HAP-1 (cell line): ENCODE results near the gene ACRBP.

Experiments used
- DNase-seq, 2 experiments: peaks; one replicate each; pipeline ENCODE4 v3.0.0-alpha.2; 2016 to 2020; ENCODE audit warnings: low spot score in 2 of 2
- H3K27me3 ChIP-seq: fragments of 250-450 bp; sonication (Bioruptor Pico); 2 replicates; pipeline ENCODE4 v1.5.1; 2020; ENCODE audit warnings: low read depth, mild to moderate bottlenecking, moderate library complexity
- H3K36me3 ChIP-seq: fragments of 250-450 bp; sonication (Bioruptor Pico); replicated peaks from 2 replicates; pipeline ENCODE4 v1.5.1; 2020; ENCODE audit warnings: mild to moderate bottlenecking
- H3K4me1 ChIP-seq: fragments of 250-450 bp; sonication (Bioruptor Pico); 2 replicates; pipeline ENCODE4 v1.5.1; 2020; ENCODE audit warnings: mild to moderate bottlenecking
- H3K4me3 ChIP-seq: fragments of 250-450 bp; sonication (Bioruptor Pico); 2 replicates; pipeline ENCODE4 v1.5.1; 2020; ENCODE audit warnings: mild to moderate bottlenecking, moderate library complexity
- H3K9me3 ChIP-seq: fragments of 250-450 bp; sonication (Bioruptor Pico); 2 replicates; pipeline ENCODE4 v1.5.1; 2020; ENCODE audit warnings: mild to moderate bottlenecking, moderate library complexity
- in situ Hi-C: fragments of 300-500 bp; cut with MboI; formaldehyde crosslinking; loops from 3 replicates; pipeline ENCODE4 v1.14.3; 2020; ENCODE audit warnings: low sequenced_read_pairs, inconsistent platforms, mixed read lengths

ACRBP gene

DNA sequence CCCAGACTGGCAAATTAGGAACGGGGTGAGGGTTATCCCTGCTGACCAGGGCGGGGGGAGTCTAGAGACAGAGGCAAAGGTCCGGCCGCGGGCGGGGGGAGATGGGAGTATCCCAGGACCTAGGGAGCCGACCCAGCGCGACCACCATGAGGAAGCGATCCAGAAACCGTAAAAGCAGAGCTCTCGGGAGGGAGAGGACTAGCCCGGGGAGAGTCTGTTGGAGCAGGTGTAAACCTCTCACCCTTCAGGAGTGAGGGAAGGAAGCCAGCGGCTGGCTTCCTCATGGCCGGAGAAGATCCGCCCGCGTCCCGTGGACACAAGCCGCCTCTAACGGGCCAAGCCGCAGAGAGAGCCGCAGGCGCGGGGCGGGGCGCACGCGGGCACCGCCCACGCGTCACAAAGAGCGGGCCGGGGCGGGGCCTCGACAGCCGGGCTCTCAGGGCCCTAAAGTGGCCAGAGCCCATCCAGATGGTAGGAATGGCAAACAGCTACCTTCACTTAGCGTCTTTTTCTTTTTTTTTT, at the start of gene ACRBP:
Gene ACRBP, minus strand, starts transcription at position 350 of the 522 bp plus-strand sequence. Its CDS starts 66 bp downstream, at position 284.
- Histone ChIP-seq H3K4me1 (no peaks in the 10 kb centered on the region; the same call in 1 of the 2 replicates), H3K4me3 (no peak within 1 kb of the TSS), H3K36me3 (peaks cover 4% of the 10 kb centered on the region; the same call in 1 of the 2 replicates), H3K27me3 (no peaks in the 10 kb centered on the region), H3K9me3 (peaks cover 3% of the 10 kb centered on the region; the same call in 1 of the 2 replicates)
- in situ Hi-C loops: no loop called here
- DNase-seq: no peak

- H3K36me3 ChIP-seq: peaks cover 3% of the 10 kb centered on the region; the same call in 1 of the 2 replicates
- 0 out of 2 replicates have a peak, but pooled peaks cover 4% of the 10 kb centered on the region for H3K4me1 ChIP-seq
- H3K9me3 ChIP-seq: no peaks in the 10 kb centered on the region
- in situ Hi-C loops: no loop called here
- H3K27me3 ChIP-seq: no peaks in the 10 kb centered on the region
- H3K4me3 ChIP-seq: no peak overlapping the region
- no peak for DNase-seq
Measured at GRCh38 chr12:6695313-6696045, 48.2 kb upstream of the ACRBP start.

DNA sequence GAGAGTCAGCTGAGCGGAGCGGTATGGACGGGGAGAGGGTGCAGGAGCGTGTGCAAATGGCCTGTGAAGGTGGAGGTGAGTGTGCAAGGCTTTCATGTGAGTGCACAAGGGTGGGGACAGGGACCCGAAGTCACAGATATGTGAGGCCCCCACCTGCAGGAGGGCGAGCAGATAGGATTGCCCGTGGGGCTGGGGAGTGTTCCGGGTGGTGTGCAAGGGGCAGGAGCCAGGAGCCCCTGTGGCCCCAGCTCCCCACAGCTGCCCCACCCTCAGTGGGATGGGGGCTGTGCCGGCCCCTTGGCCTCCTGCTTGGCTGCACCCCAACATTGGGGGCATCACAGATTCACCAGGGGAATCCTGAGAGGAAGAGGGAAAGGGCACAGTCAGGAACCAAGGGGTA, 47.5 kb upstream of the ACRBP start:
- Histone ChIP-seq H3K4me1 (0 out of 2 replicates have a peak, but pooled peaks cover 4% of the 10 kb centered on the region), H3K27me3 (no peaks in the 10 kb centered on the region)

GRCh38 chr12:6693832-6694355, 46.7 kb upstream of the ACRBP start:
- DNase-seq: no peak
- H3K4me1 ChIP-seq: no peaks in the 10 kb centered on the region
- H3K36me3 ChIP-seq: peaks cover 3% of the 10 kb centered on the region; the same call in 1 of the 2 replicates
- H3K9me3 ChIP-seq: no peaks in the 10 kb centered on the region
- H3K4me3 ChIP-seq: no peak overlapping the region
- H3K27me3 ChIP-seq: no peaks in the 10 kb centered on the region
- in situ Hi-C loops: no loop called here

More for the DNA sequence above, 47.5 kb upstream of the ACRBP start:
- in situ Hi-C loops: no loop called here
- Histone ChIP-seq H3K4me3 (no peak overlapping the region), H3K9me3 (no peaks in the 10 kb centered on the region), H3K36me3 (peaks cover 3% of the 10 kb centered on the region; the same call in 1 of the 2 replicates)
- no peak for DNase-seq

DNA sequence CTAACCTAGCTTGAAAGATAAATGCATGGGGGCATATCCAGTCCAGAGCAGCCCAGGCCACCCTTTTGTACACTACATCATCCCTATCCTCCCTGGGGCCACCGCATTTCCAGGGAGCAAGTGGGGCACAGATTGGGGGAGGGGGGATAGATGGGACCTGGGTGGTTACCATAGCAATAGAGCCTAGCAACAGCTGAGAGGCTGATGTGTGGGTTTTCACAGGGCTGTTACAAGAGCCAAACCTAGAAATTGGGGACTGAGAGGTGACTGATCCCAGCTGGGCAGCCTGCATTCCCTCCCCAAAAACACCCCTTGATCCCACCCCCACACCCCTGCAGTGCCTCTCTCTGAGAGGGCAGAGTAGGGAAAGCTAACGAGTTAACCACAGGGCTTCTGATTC, 45.7 kb upstream of the ACRBP start:
- Histone ChIP-seq H3K27me3 (no peaks in the 10 kb centered on the region), H3K4me1 (peaks cover 4% of the 10 kb centered on the region; the same call in 1 of the 2 replicates), H3K4me3 (no peak overlapping the region), H3K36me3 (peaks cover 3% of the 10 kb centered on the region; the same call in 1 of the 2 replicates), H3K9me3 (no peaks in the 10 kb centered on the region)
- in situ Hi-C loops: no loop called here
- no peak for DNase-seq

GRCh38 chr12:6691473-6691872, 44.2 kb upstream of the ACRBP start:
- no peak for DNase-seq
- Histone ChIP-seq H3K4me1 (peaks cover 16% of the 10 kb centered on the region), H3K36me3 (peaks cover 9% of the 10 kb centered on the region), H3K27me3 (no peaks in the 10 kb centered on the region), H3K4me3 (no peak overlapping the region), H3K9me3 (no peaks in the 10 kb centered on the region)
- in situ Hi-C loops: no loop called here

- peaks cover 16% of the 10 kb centered on the region for H3K4me1 ChIP-seq
Measured at GRCh38 chr12:6688999-6689882, 42.0 kb upstream of the ACRBP start, which contains the start of gene ZNF384. Gene ZNF384 (minus strand): TSS chr12:6689375. CDS start chr12:6679520, 9,855 bp downstream.

GRCh38 chr12:6688543-6688998, 41.3 kb upstream of the ACRBP start:
- peak in 1 of 2 experiments; percentile 53 for DNase-seq
- peaks cover 16% of the 10 kb centered on the region for H3K4me1 ChIP-seq
- H3K4me3 ChIP-seq: peak overlapping the region; percentile 94
- H3K9me3 ChIP-seq: no peaks in the 10 kb centered on the region
- H3K27me3 ChIP-seq: no peaks in the 10 kb centered on the region
- peaks cover 15% of the 10 kb centered on the region for H3K36me3 ChIP-seq
- in situ Hi-C loops: no loop called here

More at GRCh38 chr12:6688999-6689882, 42.0 kb upstream of the ACRBP start, which contains the start of gene ZNF384:
- Histone ChIP-seq H3K9me3 (no peaks in the 10 kb centered on the region), H3K36me3 (peaks cover 15% of the 10 kb centered on the region), H3K4me3 (peak within 1 kb of the TSS; percentile 94), H3K27me3 (no peaks in the 10 kb centered on the region)
- peak; percentile 97 to 99 for DNase-seq
- in situ Hi-C loops: no loop called here

- DNase-seq: no peak
- Histone ChIP-seq H3K9me3 (no peaks in the 10 kb centered on the region), H3K4me1 (peaks cover 16% of the 10 kb centered on the region), H3K27me3 (no peaks in the 10 kb centered on the region), H3K36me3 (peaks cover 23% of the 10 kb centered on the region), H3K4me3 (no peak overlapping the region)
- in situ Hi-C loops: no loop called here
Measured at GRCh38 chr12:6685814-6686213, 38.6 kb upstream of the ACRBP start.

DNA sequence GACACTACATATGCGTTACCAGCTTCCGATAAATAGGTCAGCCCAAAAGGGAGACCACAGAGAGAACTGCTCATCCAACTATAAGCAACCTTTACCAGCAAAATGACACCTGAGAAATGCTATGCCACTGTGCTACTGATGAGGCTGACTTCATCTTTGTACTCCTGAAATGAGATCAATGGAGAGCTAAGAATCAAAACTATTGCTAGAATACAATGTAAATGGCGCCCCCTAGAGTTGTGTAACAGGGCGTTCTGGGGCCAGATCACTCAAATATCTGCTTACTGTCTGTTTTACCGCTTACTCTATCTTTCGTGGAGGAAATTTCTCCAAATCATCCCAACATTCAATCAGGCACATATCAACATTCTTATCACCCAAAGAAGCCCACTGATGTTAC, 37.4 kb upstream of the ACRBP start:
- Histone ChIP-seq H3K36me3 (peaks cover 30% of the 10 kb centered on the region), H3K9me3 (no peaks in the 10 kb centered on the region), H3K27me3 (no peaks in the 10 kb centered on the region), H3K4me1 (peaks cover 16% of the 10 kb centered on the region), H3K4me3 (no peak overlapping the region)
- peak; percentile 39 to 55 for DNase-seq
- in situ Hi-C loops: no loop called here

GRCh38 chr12:6676962-6677361, 29.7 kb upstream of the ACRBP start:
- Histone ChIP-seq H3K27me3 (no peaks in the 10 kb centered on the region), H3K9me3 (no peaks in the 10 kb centered on the region), H3K36me3 (peaks cover 80% of the 10 kb centered on the region), H3K4me1 (no peaks in the 10 kb centered on the region; the same call in 1 of the 2 replicates), H3K4me3 (no peak overlapping the region)
- no peak for DNase-seq
- in situ Hi-C loops: no loop called here

- Histone ChIP-seq H3K27me3 (no peaks in the 10 kb centered on the region), H3K36me3 (peaks cover 92% of the 10 kb centered on the region), H3K4me1 (no peaks in the 10 kb centered on the region; the same call in 1 of the 2 replicates), H3K9me3 (no peaks in the 10 kb centered on the region), H3K4me3 (no peak overlapping the region)
- in situ Hi-C loops: no loop called here
- DNase-seq: no peak
Measured at GRCh38 chr12:6672143-6672542, 24.9 kb upstream of the ACRBP start.

DNA sequence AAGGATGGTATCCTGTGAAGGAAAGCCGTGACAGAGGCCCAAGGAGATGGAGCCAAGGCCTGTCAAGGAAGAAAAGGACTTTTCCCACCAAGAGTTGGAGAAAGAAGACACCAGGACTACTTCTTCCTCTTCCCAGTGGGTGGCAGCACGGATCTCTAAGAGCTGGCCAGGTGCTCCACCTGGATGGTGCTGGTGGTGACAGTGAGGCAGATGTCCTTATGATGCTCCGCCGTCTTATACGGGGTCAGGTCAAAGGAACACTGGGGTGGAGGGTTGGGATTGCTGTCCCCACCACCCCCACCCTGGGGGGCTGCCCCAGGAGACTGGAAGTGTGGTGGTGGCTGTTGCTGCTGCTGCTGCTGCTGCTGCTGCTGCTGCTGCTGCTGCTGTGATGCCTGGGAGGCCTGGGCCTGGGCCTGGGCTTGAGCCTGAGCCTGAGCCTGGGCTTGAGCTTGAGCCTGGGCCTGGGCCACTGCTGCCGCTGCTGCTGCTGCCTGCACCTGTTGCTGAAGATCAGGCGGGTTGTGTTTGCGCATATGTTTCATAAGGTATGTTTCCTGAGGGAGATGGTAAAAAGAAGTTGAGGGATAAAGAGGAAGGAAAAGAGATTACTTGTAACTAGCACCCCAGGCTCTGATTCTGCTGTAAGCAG, 20.5 kb upstream of the ACRBP start:
- H3K9me3 ChIP-seq: no peaks in the 10 kb centered on the region
- in situ Hi-C loops: no loop called here
- H3K27me3 ChIP-seq: no peaks in the 10 kb centered on the region
- H3K36me3 ChIP-seq: peaks cover 54% of the 10 kb centered on the region
- H3K4me3 ChIP-seq: no peak overlapping the region
- H3K4me1 ChIP-seq: peaks cover 4% of the 10 kb centered on the region
- no peak for DNase-seq
